Activated naive CD4-positive, alpha-beta T cell treated with Interleukin-2 at 50 U/mL for 16 hours (primary cell): ENCODE results near the gene TNFAIP8L1.
"Not testable (repeated sequence)": the region's sequence is repeated elsewhere in the genome, so short reads cannot be mapped to it uniquely, and the experiment has no call there.

Experiments
- DNase-seq: peaks from one replicate; pipeline ENCODE4 v3.0.0-alpha.2; 2020

TNFAIP8L1 gene

GRCh38 chr19:4638828-4639530, at the start of gene TNFAIP8L1:
Gene TNFAIP8L1 (plus strand): TSS chr19:4639516. CDS start chr19:4651870, 12,354 bp downstream.
- peak; percentile 99 for DNase-seq

- no peak for DNase-seq
Measured at GRCh38 chr19:4589579-4590410, 49.5 kb upstream of the TNFAIP8L1 start.

GRCh38 chr19:4590559-4590958, 48.8 kb upstream of the TNFAIP8L1 start:
- no peak for DNase-seq

GRCh38 chr19:4591320-4591719, 48.0 kb upstream of the TNFAIP8L1 start:
- no peak for DNase-seq

GRCh38 chr19:4592445-4592844, 46.9 kb upstream of the TNFAIP8L1 start:
- no peak for DNase-seq

GRCh38 chr19:4593409-4593851, 45.9 kb upstream of the TNFAIP8L1 start:
- no peak for DNase-seq

- DNase-seq = no peak
Measured at GRCh38 chr19:4594201-4594600, 45.1 kb upstream of the TNFAIP8L1 start.

GRCh38 chr19:4595158-4595557, 44.2 kb upstream of the TNFAIP8L1 start:
- DNase-seq = not testable (repeated sequence)

- DNase-seq = no peak
Measured at GRCh38 chr19:4596033-4596904, 43.0 kb upstream of the TNFAIP8L1 start.

- peak; percentile 15 for DNase-seq
Measured at GRCh38 chr19:4597278-4597974, 41.9 kb upstream of the TNFAIP8L1 start.

- DNase-seq = peak; percentile 28
Measured at GRCh38 chr19:4597975-4598671, 41.2 kb upstream of the TNFAIP8L1 start.

GRCh38 chr19:4598712-4599111, 40.6 kb upstream of the TNFAIP8L1 start:
- no peak for DNase-seq

- no peak for DNase-seq
Measured at GRCh38 chr19:4600082-4600481, 39.2 kb upstream of the TNFAIP8L1 start.

GRCh38 chr19:4600893-4601292, 38.4 kb upstream of the TNFAIP8L1 start:
- DNase-seq = no peak

- no peak for DNase-seq
Measured at GRCh38 chr19:4602173-4602788, 37.0 kb upstream of the TNFAIP8L1 start.

- no peak for DNase-seq
Measured at GRCh38 chr19:4602915-4603314, 36.4 kb upstream of the TNFAIP8L1 start.

GRCh38 chr19:4604912-4605311, 34.4 kb upstream of the TNFAIP8L1 start:
- DNase-seq = no peak

GRCh38 chr19:4606181-4606580, 33.1 kb upstream of the TNFAIP8L1 start:
- no peak for DNase-seq

GRCh38 chr19:4606921-4607678, 32.2 kb upstream of the TNFAIP8L1 start:
- DNase-seq = no peak

- no peak for DNase-seq
Measured at GRCh38 chr19:4609878-4610511, 29.3 kb upstream of the TNFAIP8L1 start.
